ENCODE measurements around the gene LSAMP. TPM values are rescaled to one million over a fixed set of nuclear protein-coding genes. Genes with fewer than 3 reads are reported as not detected.

The LSAMP gene
- total RNA-seq, 1 experiment from 2014 or later = 5.7 TPM

GRCh38 chr3:115975353-115975752, 469.9 kb downstream of the LSAMP start (continued):
- TF ChIP-seq ZNF425 (CRISPR knock-in tag; conservative IDR thresholded peaks at IDR 0.05) (no peak), MYBL2 (CRISPR knock-in tag; IDR thresholded peaks at IDR 0.05) (no peak), KAT7 (CRISPR knock-in tag; IDR thresholded peaks at IDR 0.05; ENCODE audit: borderline replicate concordance) (no peak), OVOL2 (CRISPR knock-in tag; IDR thresholded peaks at IDR 0.05; ENCODE audit: borderline replicate concordance) (no peak), FOXJ3 (CRISPR knock-in tag; IDR thresholded peaks at IDR 0.05; ENCODE audit: borderline replicate concordance) (no peak)

GRCh38 chr3:115974940-115975339, 470.3 kb downstream of the LSAMP start:
- Mint-ChIP-seq H3K4me3 (no peak overlapping the region), H3K36me3 (no peaks in the 10 kb centered on the region), H3K9me3 (peaks cover 13% of the 10 kb centered on the region), H3K4me1 (peaks cover 25% of the 10 kb centered on the region), H3K27ac (no peak overlapping the region), H3K27me3 (ENCODE audit: low read depth) (no peaks in the 10 kb centered on the region)
- ChIA-PET CTCF (interaction anchor here (1.3 kb wide), 1 partner anchor 12 kb away, joined by 3 read pairs; no protein-coding TSS in a partner anchor), POLR2A (no interaction called here)
- TF ChIP-seq ZNF232 (CRISPR knock-in tag; IDR thresholded peaks at IDR 0.05) = no peak
- no peak for TF ChIP-seq HMGA2 (CRISPR knock-in tag; IDR thresholded peaks at IDR 0.05)
- TF ChIP-seq RELA (CRISPR knock-in tag; IDR thresholded peaks at IDR 0.05; ENCODE audit: borderline replicate concordance) = no peak
- TF ChIP-seq TP53 (CRISPR knock-in tag; IDR thresholded peaks at IDR 0.05) = no peak
- no peak for TF ChIP-seq ZBTB21 (CRISPR knock-in tag; IDR thresholded peaks at IDR 0.05; ENCODE audit: borderline replicate concordance)
- no peak for TF ChIP-seq ZNF423 (CRISPR knock-in tag; IDR thresholded peaks at IDR 0.05)
- no peak for TF ChIP-seq JUN (CRISPR knock-in tag; IDR thresholded peaks at IDR 0.05)
- TF ChIP-seq NFE2L1 (CRISPR knock-in tag; IDR thresholded peaks at IDR 0.05) = no peak
- TF ChIP-seq SOX15 (CRISPR knock-in tag; IDR thresholded peaks at IDR 0.05) = no peak
- no peak for TF ChIP-seq SP1 (CRISPR knock-in tag; conservative IDR thresholded peaks at IDR 0.05)
- no peak for TF ChIP-seq USF1 (CRISPR knock-in tag; IDR thresholded peaks at IDR 0.05)
- no peak for TF ChIP-seq STAT6 (CRISPR knock-in tag; conservative IDR thresholded peaks at IDR 0.05; ENCODE audit: low read depth)
- no peak for DNase-seq (ENCODE audit: low spot score)
- no peak for ATAC-seq

- peaks cover 5% of the 10 kb centered on the region; the same call in 1 of the 2 replicates for H3K36me3 Mint-ChIP-seq
- CTCF ChIA-PET = interaction anchor here (1.5 kb wide), 1 partner anchor 18 kb away, joined by 4 read pairs; no protein-coding TSS in a partner anchor
Observed at GRCh38 chr3:115968871-115969270, 476.4 kb downstream of the LSAMP start.

More at GRCh38 chr3:115968871-115969270, 476.4 kb downstream of the LSAMP start:
- Mint-ChIP-seq H3K4me1 (no peaks in the 10 kb centered on the region), H3K4me3 (no peak overlapping the region), H3K9me3 (peaks cover 15% of the 10 kb centered on the region), H3K27ac (no peak overlapping the region), H3K27me3 (ENCODE audit: low read depth) (no peaks in the 10 kb centered on the region)
- DNase-seq (ENCODE audit: low spot score) = no peak
- no peak for ATAC-seq
- POLR2A ChIA-PET = no interaction called here
- TF ChIP-seq IRF2 (CRISPR knock-in tag; IDR thresholded peaks at IDR 0.05; ENCODE audit: borderline replicate concordance, low read depth) (no peak), USF1 (CRISPR knock-in tag; IDR thresholded peaks at IDR 0.05) (no peak), AFF4 (CRISPR knock-in tag; IDR thresholded peaks at IDR 0.05; ENCODE audit: borderline replicate concordance) (no peak), ZNF219 (CRISPR knock-in tag; IDR thresholded peaks at IDR 0.05; ENCODE audit: borderline replicate concordance) (no peak), FOXJ3 (CRISPR knock-in tag; IDR thresholded peaks at IDR 0.05; ENCODE audit: borderline replicate concordance) (no peak), JUN (CRISPR knock-in tag; IDR thresholded peaks at IDR 0.05) (no peak), GTF2I (CRISPR knock-in tag; conservative IDR thresholded peaks at IDR 0.05) (no peak), MXD4 (CRISPR knock-in tag; IDR thresholded peaks at IDR 0.05; ENCODE audit: borderline replicate concordance) (no peak)
